KMS-11 (cell line): ENCODE measurements around the gene CFAP46.

Experiments
- H2AFZ ChIP-seq: fragments of 200-600 bp; sonication (generic); 2 replicates; pipeline ENCODE4 v1.6.1; 2016; ENCODE audit warnings: antibody characterized with exemption, mixed run types, low read depth
- H3K27ac ChIP-seq: fragments of 200-600 bp; sonication (generic); 2 replicates; pipeline ENCODE4 v1.6.1; 2016; ENCODE audit warnings: mild to moderate bottlenecking, mixed run types
- H3K27me3 ChIP-seq: fragments of 200-600 bp; sonication (generic); 2 replicates; pipeline ENCODE4 v1.6.1; 2017; ENCODE audit warnings: mild to moderate bottlenecking, low read depth, mixed run types, moderate library complexity; ENCODE audit not compliant: insufficient read depth
- H3K36me3 ChIP-seq: fragments of 200-600 bp; sonication (generic); 2 replicates; pipeline ENCODE4 v1.6.1; 2017; ENCODE audit warnings: mild to moderate bottlenecking, mixed run types; ENCODE audit not compliant: insufficient read depth
- H3K4me1 ChIP-seq: fragments of 200-600 bp; sonication (generic); 2 replicates; pipeline ENCODE4 v1.6.1; 2016; ENCODE audit warnings: mild to moderate bottlenecking, low read depth, mixed run types; ENCODE audit not compliant: poor library complexity, severe bottlenecking
- H3K4me2 ChIP-seq: fragments of 200-600 bp; sonication (generic); 2 replicates; pipeline ENCODE4 v1.7.0; 2016; ENCODE audit warnings: mild to moderate bottlenecking, mixed run types
- H3K4me3 ChIP-seq: fragments of 200-600 bp; sonication (generic); IDR thresholded peaks from 2 replicates; pipeline ENCODE4 v1.6.1; 2017; ENCODE audit warnings: low read depth, low read length, mixed read lengths; ENCODE audit not compliant: insufficient read depth
- H3K79me2 ChIP-seq: fragments of 200-600 bp; sonication (generic); 2 replicates; pipeline ENCODE4 v1.6.1; 2016; ENCODE audit warnings: low read depth, mixed run types; ENCODE audit not compliant: insufficient read depth
- H3K9ac ChIP-seq: fragments of 200-600 bp; sonication (generic); 2 replicates; pipeline ENCODE4 v1.6.1; 2016; ENCODE audit warnings: mild to moderate bottlenecking, mixed run types
- H4K20me1 ChIP-seq: fragments of 200-600 bp; sonication (generic); 2 replicates; pipeline ENCODE4 v1.6.1; 2016; ENCODE audit warnings: mild to moderate bottlenecking, mixed run types; ENCODE audit not compliant: insufficient read depth
- TF ChIP-seq, protein P1 (sequence below): fragments of 200-600 bp; sonication (generic); conservative IDR thresholded peaks from 2 replicates; pipeline ENCODE4 v1.6.1; 2017; ENCODE audit warnings: low read depth, mild to moderate bottlenecking, antibody characterized with exemption, low read length, moderate library complexity, mixed read lengths

CFAP46 gene

DNA sequence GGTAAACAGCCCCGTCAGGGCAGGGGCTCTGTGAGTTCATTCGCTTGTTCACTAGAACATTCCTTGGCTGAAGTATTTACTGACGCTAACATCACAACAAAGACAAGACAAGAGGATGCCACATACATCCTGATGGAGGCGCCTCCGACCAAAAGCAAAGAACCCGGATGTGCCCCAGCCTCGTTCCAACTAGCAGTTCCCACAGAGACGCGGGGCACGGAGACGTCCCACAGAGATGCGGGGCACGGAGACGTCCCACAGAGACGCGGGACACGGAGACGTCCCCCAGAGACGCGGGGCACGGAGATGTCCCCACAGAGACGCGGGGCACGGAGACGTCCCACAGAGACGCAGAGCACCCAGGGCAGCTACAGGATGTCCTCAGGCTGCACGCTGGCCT is 35.4 kb upstream of the CFAP46 start:
- H3K27ac ChIP-seq = no peak overlapping the region
- H3K79me2 ChIP-seq = no peaks in the 10 kb centered on the region
- no peak overlapping the region for H3K4me2 ChIP-seq
- no peak overlapping the region for H3K4me3 ChIP-seq
- H3K9ac ChIP-seq = no peak overlapping the region
- no peak overlapping the region for H2AFZ ChIP-seq
- TF ChIP-seq, protein P1, sequence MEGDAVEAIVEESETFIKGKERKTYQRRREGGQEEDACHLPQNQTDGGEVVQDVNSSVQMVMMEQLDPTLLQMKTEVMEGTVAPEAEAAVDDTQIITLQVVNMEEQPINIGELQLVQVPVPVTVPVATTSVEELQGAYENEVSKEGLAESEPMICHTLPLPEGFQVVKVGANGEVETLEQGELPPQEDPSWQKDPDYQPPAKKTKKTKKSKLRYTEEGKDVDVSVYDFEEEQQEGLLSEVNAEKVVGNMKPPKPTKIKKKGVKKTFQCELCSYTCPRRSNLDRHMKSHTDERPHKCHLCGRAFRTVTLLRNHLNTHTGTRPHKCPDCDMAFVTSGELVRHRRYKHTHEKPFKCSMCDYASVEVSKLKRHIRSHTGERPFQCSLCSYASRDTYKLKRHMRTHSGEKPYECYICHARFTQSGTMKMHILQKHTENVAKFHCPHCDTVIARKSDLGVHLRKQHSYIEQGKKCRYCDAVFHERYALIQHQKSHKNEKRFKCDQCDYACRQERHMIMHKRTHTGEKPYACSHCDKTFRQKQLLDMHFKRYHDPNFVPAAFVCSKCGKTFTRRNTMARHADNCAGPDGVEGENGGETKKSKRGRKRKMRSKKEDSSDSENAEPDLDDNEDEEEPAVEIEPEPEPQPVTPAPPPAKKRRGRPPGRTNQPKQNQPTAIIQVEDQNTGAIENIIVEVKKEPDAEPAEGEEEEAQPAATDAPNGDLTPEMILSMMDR = no peak
- H4K20me1 ChIP-seq = no peaks in the 10 kb centered on the region
- H3K4me1 ChIP-seq = no peaks in the 10 kb centered on the region
- peaks cover 21% of the 10 kb centered on the region; the same call in 1 of the 2 replicates for H3K27me3 ChIP-seq
- H3K36me3 ChIP-seq = no peaks in the 10 kb centered on the region

DNA sequence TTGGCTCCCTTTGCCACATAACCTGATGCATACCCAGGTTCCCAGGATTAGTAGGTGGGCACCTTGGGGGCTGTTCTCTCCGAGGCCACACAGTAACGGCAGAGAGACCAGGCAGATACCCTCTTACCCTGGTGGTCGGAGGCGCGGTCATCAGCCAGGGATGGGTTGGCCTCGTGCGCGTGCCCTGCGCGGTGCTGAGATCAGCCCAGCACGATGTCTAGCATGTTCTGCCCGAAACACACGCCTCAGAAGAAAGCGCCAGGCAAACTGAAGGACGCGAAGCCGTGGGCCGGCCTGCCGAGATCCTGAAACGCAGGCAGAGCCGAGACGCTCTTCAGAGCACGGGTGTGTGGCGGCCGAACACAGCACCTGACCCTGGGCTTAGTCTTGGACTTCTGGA is 34.7 kb upstream of the CFAP46 start:
- H3K79me2 ChIP-seq = no peaks in the 10 kb centered on the region
- H3K27me3 ChIP-seq = peaks cover 25% of the 10 kb centered on the region; the same call in 1 of the 2 replicates
- no peak overlapping the region for H3K4me2 ChIP-seq
- no peaks in the 10 kb centered on the region for H3K4me1 ChIP-seq
- no peaks in the 10 kb centered on the region for H3K36me3 ChIP-seq
- H3K9ac ChIP-seq = no peak overlapping the region
- no peak overlapping the region for H2AFZ ChIP-seq
- TF ChIP-seq, protein P1 = no peak
- no peaks in the 10 kb centered on the region for H4K20me1 ChIP-seq
- no peak overlapping the region for H3K27ac ChIP-seq
- no peak overlapping the region for H3K4me3 ChIP-seq

DNA sequence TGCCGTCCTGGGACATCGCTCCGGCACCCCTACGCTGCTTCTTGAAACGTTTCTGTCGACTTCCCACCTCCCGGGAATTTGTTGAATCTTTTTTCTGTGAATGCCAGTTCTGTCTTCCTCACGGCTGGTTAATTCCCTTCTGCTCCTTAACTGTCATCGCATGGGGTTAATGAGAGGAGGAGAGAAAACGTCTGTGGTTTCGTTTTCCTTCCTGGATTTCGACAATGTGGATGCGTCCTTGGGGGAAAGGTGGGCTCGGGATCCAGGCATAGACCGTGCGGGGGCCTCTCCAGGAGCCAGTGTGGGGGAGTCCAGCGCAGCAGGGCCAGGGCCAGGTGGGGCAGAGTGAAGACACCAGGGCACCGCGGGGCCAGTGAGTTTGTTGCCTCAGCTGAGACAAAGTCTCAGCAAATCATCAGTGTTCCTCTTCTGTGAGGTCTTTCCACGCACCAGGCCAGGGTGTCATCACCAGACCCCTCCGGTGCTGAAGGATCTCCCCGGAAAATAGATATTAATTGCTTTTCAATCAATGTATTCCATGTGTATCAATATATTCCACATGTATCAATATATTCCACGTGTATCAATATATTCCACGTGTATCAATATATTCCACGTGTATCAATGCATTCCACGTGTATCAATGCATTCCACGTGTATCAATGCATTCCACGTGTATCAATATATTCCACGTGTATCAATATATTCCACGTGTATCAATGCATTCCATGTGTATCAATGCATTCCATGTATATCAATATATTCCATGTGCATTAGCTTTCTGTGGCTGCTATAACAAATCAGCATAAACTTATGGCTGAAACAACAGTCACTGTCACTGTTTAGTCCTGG is 33.7 kb upstream of the CFAP46 start:
- H3K4me2 ChIP-seq = no peak overlapping the region
- peaks cover 27% of the 10 kb centered on the region; the same call in 1 of the 2 replicates for H3K27me3 ChIP-seq

DNA sequence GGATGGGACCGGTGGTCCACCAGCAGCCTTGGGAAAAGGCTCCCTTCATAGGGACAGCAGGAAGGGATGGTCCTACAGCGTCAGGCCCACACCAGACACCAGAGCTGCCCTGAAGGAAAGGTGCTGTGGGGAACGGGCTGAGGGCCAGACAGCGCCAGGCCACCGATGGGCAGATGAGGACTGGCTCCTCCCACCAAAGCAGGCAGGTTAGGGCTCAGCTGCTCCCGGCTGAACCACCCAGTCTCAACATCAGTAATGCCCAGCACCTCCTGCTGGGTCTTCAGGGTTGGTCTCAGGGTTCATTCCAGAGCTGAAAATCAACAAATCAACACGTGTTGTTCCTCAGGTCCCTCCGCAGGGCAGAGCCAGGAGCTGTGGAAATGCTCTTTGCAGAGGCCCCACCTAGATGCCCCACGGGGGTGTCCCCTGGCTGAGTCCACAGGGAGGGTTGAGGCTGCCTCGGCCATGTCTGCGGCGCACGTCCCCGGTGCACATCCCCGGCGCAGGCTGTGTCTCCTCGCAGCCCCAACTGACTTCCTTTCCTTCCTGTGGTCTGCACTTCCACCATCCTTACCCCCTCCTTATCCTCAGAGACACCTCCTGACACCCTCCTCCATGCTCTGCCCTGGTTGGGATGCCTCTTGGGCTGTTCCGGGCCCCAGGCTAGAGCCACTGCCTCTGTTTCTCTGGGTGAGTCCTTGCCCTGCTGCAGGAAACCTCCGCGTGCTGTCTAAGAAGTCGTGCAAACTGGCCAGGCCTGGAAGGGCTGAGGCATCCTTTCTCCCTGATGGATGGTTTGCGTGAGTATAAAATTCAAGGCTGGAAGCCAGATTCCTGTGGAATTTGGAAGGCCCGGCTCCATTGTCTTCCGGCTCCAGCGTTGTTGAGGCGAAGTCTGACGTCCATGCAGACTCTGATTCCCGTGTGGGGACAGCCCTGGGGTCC is 32.8 kb upstream of the CFAP46 start:
- Histone ChIP-seq H3K4me2 (no peak overlapping the region), H3K9ac (no peak overlapping the region), H4K20me1 (no peaks in the 10 kb centered on the region), H3K79me2 (no peaks in the 10 kb centered on the region), H3K27ac (no peak overlapping the region), H3K4me3 (no peak overlapping the region), H2AFZ (no peak overlapping the region), H3K27me3 (peaks cover 30% of the 10 kb centered on the region; the same call in 1 of the 2 replicates), H3K36me3 (no peaks in the 10 kb centered on the region), H3K4me1 (no peaks in the 10 kb centered on the region)
- TF ChIP-seq, protein P1 = no peak

More for the DNA sequence above, 33.7 kb upstream of the CFAP46 start:
- H3K9ac ChIP-seq = no peak overlapping the region
- no peak overlapping the region for H3K27ac ChIP-seq
- no peaks in the 10 kb centered on the region for H4K20me1 ChIP-seq
- TF ChIP-seq, protein P1 = no peak
- H3K4me3 ChIP-seq = no peak overlapping the region
- H3K79me2 ChIP-seq = no peaks in the 10 kb centered on the region
- no peaks in the 10 kb centered on the region for H3K4me1 ChIP-seq
- no peaks in the 10 kb centered on the region for H3K36me3 ChIP-seq
- H2AFZ ChIP-seq = no peak overlapping the region
